ENCODE data around the gene SRP68.
"Not testable (repeated sequence)": the region's sequence is repeated elsewhere in the genome, so short reads cannot be mapped to it uniquely, and the experiment has no call there.

The SRP68 gene

DNA sequence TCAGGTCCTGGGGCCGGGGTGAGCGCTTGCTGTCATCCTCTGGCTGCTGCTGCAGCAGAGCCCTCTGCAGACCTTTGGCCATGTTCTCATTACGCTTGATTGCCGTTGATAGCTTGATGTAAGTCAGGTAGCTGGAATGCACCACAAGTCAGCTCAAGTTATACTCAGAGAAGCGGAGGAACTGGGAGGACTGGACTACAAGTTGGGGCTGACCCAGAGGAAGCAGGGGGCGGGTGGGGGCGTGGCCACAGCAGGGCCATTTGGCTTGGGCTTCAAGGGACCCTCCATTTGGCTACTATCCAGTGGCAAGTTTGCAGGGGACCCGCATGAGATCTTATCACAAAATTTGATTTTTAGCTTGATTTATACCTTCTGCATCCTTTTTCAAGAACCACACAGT lies 26.3 kb downstream of the SRP68 start:
- DNase-seq (ENCODE audit: low read depth), result no peak

DNA sequence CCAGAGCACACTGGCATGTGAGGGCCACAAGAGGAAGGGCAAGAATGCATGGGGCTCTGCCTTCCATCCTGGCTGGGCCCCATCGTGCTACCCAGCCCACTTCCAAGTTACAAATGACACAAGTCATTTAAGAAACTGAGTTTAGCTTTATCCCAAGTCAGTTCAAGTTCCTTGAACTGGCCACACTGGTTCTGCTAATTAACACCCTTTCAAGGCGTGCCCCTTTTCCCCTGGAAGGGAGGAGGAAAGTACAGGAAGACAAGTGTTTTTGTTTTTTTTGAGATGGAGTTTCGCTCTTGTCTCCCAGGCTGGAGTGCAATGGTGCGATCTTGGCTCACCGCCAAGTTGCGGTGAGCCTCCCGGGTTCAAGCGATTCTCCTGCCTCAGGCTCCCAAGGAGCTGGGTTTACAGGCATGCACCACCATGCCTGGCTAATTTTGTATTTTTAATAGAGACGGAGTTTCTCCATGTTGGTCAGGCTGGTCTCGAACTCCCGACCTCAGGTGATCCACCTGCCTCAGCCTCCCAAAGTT lies 27.8 kb downstream of the SRP68 start:
- not testable (repeated sequence) for DNase-seq (ENCODE audit: low read depth)

DNA sequence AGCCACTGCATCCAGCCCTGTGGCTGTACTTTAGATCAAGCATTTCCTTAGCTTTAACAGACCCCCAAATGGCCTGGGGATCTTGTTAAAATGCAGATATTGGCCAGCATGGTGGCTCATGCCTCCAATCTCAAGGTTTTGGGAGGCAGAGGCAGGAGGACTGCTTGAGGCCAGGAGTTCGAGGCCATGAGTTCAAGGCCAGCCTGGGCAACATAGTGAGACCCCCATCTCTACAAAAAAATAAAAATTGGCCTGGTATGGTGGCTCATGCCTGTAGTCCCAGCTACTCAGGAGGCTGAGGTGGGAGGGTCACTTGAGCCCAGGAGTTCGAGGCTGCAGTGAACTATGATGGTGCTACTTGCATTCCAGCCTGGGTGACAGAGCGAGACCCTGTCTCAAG lies 29.4 kb downstream of the SRP68 start:
- not testable (repeated sequence) for DNase-seq (ENCODE audit: low read depth)

DNA sequence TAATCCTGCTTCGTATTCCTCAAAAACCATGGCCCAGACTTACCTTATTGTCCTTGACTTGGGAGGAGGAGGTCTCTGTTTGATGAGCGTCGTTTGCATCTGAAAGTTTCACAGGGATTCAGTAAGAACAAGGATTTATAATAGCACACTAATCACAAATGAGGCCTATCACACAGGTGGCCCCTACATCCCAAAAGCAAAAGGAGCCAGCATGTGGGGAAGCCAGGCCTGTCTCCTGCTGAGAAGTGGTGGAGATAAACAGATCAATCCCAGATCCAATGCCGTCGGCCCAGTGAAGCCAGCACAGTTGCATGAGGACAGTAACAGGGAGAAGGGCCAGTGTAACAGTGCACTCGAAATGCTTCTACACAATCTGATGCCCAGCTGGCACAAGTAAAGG lies 31.9 kb downstream of the SRP68 start:
- DNase-seq (ENCODE audit: low read depth), result no peak

DNA sequence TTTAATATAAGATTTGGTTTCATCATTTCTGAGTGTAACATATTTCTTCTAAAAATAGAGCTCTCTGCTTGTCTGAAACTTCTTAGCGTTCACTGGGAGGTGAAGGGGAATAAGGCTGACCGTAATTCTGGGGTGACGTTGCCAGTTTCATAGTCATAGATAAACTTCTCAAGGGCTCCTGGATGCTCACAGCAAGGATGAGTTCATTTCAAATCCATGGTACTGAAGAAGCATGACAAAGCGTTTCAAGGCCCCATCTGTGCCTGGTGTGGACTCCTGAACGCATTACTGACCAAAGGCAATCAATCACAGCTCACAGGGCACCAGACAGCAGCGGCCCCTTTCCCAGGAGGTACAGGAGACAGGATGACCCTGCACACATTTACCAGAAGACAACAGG lies 33.2 kb downstream of the SRP68 start:
- peak; percentile 67 for DNase-seq (ENCODE audit: low read depth)

DNA sequence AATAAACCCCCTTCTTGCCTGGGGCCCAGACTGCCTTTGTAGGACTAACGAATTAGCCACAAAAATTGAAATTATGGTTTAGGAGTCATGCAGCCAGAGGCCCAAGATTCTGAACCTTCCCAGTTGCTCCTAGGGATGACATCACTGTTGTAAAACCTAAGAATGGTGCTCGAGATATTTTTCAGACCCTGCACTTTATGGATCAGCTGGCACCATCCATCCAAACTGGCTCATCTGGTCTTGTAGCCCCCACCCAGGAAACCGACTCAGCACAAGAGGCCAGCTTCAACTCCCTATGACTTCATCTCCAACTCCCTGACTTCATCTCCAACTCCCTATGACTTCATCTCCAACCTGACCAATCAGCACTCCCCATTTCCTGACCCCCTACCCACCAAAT lies 34.3 kb downstream of the SRP68 start:
- DNase-seq (ENCODE audit: low read depth), result no peak

DNA sequence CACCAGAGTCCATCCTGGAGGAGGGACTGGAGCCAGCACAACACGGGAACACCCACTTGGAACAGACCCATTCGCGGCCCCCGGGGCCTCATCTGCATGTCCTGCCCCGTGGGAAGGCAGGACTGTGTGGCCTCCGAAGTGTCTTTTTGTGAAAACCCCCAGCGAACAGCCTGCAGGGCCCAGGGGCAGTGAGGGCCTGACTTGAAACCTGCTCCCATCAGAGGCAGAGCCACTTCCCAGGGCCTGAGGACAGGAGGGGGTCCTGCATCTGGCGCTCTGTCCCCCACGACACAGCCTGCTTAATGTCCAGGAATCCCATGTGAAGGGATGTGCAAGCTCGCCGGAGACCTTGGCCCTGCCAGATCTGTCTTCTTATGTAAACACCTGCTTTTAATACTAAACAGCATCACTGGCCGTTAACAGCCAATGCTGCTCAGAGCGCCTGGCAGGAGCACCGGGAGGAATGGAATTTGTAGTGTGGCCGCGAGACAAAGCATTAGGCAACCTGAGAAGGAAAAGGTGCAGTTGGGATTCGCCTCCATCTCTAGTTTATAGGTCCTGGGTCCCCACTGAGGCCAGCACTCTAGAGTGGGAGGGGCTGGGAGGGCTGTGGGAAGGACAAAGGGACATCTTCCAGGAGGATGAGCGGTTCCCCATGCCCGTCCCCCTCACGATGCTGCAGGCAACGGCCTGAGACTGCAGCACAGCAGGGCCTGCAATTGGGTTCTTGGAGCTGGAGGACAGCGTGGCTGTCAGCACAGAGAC lies 35.6 kb downstream of the SRP68 start:
- peak; percentile 23 for DNase-seq (ENCODE audit: low read depth)

DNA sequence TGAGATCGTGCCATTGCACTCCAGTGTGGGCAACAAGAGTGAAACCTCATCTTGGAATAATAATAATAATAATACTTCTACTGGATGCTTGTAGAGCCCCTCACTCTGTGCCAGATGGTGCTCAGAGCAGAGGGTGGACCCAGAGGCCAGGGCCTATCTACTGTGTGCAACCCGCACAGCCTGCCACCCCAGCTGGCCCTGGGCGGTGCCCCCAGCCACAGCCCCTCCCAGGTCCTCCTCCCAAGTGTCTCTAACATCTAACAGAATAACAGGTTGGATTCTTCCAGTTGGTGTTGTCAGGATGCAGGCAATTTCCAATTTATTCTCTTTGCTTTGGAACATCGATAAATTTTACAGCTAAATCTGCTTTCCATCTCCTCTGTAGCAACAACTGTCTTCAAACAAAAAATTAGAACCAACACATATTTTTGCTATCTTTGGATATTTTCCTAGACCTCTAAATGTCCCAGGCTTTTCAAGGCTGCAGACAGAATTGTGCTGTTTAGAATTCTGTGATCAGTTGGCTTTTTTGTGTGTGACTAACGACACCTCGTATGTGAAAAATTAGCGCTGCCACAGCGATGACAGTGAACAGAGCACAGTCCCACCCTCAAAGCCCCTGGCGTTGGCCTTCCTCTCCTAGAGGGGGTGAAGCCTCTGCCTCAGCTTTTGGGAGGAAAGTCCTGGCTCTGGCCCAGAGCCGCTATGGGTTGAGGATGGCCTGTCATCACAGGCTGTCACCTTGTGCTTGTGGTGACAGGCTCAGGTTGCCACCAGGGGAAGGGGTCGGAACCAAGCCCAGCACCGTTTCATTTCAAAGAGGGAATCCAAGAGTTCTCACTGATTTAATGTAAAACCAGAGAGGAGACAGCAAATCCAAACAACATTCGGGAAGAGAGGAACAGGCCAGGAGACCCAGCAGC lies 37.6 kb downstream of the SRP68 start:
- no peak for DNase-seq (ENCODE audit: low read depth)

DNA sequence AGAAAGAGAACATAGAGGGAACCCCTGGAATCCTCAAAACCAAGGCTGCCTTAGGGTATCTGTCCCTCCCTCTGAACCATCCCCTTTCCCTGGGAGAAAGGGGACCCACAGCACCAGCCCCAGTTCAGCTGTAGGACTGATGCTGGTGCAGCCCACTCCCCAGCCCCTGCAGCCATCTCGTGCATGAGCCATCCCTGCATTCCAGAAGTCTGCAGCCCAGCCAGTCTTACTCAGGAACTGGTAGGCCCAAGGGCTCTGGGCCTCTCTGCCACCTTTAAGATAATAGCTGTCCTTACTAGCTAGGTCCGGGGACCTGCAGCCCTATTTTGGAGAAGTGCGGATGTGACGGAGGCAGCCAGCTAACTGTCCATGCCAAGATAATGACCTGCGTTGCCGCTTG lies 39.2 kb downstream of the SRP68 start:
- no peak for DNase-seq (ENCODE audit: low read depth)

DNA sequence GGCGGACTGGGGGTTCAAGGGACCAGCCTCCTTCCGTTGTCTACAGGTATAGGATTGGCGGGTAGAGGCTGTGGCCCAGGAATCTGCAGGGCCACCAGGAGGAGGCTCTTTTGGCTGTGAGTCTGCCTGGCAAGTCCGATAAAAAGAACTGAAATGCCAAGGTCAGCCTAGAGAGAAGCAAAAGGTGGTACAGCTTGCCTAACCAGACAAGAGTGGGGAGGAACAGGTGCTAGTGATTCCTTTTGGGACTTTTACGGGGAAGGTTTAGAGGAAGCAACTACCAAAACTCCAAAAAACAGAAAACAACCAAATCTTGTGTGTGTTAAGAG lies 39.6 kb downstream of the SRP68 start:
- no peak for DNase-seq (ENCODE audit: low read depth)

DNA sequence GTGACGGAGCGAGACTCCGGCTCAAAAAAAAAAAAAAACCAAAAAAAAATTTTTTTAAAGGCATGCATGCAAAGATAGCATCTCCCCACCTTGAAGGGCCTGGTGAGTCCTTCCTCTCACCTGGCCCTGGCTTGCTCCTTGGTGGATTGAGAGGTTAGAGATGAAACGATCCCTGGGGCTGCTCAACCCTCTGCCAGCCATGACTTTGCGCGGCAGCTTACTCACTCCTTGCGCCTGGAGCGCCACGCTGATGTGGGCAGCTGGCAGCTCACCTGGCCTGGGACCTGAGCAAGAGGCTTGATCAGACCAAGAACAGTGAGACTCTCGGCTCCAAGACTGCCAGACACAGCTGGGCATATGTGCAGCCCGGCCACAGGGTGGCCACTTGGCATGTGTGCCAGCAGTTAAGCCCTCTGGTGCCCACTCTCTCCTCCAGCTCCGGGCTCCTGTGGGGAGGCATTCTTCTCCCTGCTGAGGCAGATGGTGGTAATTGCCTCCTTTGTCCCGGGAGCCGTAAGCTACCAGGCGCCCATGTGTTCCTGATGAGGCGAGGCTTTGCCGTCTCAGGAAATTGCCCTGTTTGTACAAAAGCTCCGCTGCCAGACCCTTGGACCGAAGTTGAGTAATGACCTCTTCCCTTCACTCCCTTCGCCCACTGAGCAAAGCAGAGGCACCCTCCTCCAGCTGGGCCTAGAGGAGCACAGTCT lies 40.1 kb downstream of the SRP68 start:
- DNase-seq (ENCODE audit: low read depth), result no peak

DNA sequence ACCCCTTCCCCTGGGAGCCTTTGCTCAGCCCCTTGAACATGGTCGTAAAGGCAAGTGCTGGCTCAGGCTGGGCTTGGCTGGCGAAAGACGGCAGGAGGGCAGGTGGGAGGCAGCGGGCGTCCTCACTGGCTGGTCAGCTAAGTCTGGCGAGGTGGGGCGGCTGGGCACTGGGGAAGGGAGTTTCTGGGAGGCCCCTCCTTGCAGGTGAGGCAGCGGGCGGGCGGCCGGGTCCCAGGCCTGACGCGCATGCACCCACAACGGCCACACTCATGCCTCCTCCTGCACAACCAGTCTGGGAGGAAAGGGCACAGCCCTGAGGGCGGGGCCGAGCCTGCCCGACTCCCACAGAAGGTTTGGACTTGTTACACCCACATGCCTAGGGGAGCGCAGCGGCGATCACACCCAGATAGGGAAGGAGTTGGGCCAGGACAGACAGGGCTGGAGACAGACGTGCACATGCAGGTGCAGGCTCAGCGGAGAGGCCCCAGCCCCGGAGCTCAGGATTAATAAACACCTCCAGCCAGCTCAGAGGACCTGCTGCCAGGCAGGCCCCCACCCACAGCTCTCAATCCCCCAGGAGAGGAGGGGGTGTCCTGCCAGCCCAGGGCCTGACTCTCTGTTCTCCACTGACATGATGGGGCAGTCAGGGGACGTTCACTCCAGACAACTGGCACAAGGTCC lies 45.0 kb downstream of the SRP68 start, which contains the start of gene EVPL:
TSS of gene EVPL (minus strand) at position 148 of the 681 bp plus-strand sequence. CDS start at position 40, 108 bp downstream.
- no peak for DNase-seq (ENCODE audit: low read depth)

DNA sequence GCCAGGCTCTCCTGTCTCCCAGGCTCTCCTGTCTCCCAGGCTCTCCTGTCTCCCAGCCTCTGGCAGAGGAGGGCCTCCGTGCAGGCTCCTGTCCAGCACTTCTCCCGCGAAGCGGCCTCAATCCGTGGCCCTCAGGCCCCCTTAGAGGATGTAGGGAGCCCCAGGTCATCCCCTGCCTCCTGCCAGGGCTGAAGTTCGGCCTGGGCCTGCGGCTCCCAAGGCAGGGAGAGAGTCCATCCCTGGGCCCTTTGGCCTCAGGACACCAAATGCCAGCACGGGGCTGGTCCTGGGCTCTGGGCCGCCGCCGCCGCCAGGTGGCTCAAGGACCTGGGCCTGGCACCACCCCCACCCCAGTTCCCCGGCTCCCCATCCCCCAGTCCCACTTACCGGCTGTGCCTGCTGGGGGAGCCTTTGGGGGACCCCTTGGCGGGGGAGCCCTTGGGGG lies 45.6 kb downstream of the SRP68 start:
- no peak for DNase-seq (ENCODE audit: low read depth)

DNA sequence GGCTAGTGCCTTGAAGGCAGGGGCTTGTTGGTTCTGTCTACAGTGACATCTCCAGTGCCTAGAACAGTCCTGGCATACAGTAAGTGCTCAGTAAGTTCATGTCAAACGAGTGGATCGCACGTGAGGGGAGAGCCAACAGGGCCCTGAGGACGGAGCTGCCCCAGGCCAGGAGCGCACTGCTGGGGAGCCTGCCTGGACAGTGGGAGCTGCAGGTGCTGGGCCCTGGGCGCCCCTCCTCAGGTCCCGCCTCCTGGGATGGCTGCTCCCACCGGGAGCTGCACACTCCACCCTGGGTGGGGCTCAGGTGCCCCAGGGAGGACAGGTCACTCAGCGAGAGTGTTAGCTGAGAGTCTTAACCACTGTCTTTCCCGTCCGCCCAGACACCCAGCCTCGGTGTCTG lies 47.0 kb downstream of the SRP68 start:
- DNase-seq (ENCODE audit: low read depth), result no peak

DNA sequence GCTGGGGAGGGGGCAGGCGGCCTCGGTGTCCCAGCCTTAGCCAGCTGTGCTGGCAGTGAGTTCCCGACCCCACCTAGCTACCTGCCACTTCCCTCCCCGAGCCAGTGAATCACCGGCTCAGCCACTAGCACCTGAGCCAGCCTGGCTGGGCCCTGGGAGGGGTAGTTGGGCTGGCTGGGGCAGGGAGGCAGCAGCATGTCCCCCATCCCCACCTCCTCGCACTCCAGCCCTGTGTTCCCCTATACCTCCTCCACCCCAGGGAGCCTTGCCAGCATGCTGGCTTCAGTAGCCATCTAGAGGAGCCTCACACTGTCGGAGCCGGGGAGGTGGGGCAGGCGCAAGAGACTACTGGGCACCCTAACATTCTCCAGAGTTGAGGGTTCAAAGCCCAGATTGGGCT lies 48.0 kb downstream of the SRP68 start:
- no peak for DNase-seq (ENCODE audit: low read depth)

DNA sequence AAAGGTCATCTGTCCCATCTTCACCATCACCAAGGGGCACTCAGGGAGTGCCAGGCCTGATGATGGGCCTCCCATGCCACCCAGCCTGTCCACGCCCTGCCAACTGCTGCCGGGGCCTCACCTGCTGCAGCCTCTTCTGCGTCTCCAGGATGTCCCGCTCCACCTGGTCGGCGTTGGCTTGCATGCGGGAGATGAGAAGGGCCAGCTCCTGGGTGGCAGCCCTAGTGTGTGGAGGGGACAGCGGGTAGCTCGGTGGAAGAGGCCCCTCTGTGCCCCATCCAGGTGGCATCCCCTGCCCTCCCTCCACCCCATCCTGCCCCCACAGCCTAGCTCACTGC lies 48.4 kb downstream of the SRP68 start:
- no peak for DNase-seq (ENCODE audit: low read depth)

DNA sequence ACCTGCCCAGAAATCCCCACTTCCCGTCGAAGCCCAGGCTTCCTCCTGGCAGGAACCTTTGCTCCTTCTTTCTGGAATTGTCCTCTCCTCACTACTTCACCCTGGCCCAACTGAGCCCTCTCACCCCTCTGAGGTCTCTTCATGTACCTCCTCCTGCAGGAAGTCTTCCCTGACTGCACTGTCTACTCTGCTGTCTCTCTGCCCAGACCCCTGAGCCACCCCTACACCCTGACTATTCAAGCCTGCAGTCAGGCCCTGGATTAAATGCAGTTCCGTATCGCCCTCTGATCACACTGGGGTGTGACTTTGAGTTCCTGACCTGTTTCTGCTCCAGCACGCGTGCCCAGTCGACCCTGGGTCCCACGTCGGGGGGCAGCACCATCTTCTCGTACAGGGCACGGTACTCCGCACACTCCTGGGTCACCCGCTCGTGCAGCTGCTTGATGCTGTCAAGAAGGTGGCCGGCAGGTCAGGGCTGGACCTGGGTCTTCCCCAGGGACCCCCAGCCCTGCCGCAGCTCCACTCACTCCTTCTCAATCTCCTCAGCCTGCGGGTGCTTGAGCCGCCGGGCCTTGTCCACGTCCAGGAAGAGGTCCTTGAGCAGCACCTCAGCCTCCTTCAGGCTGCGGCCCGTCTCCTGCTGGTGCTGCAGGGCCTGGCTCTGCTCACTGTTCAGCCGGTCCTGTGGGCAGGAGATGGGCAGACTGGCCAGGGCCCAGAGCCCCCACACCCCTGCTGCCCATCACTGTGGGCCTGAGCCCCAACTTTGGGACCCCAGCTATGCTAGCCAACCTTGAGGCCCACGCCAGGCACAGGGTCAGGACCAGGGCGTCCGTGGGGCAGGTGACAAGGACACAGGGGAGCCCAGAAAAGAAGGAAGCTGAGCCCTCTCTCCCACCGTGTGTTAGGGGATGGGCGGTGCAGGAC lies 49.1 kb downstream of the SRP68 start:
- DNase-seq (ENCODE audit: low read depth), result no peak

DNA sequence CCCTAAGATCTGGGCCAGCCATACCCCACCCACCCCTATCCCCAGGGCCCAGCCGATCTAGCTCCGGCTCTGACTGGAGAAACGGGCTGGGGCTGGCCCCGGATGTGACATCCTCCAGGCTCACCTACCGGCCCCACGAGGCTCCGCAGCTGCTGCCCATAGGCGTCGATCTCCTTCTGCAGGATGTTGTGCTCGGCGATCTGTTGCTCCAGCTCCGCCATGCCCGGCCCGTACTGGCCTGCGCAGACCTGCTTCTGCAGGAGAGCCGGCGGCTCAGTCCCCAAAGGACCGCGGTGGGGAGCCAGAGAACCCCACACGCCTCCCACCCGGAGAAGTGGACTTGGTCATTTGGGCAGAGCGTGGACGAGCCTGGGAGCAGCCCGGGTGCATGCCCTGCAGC lies 50.0 kb downstream of the SRP68 start:
- DNase-seq (ENCODE audit: low read depth), result no peak

DNA sequence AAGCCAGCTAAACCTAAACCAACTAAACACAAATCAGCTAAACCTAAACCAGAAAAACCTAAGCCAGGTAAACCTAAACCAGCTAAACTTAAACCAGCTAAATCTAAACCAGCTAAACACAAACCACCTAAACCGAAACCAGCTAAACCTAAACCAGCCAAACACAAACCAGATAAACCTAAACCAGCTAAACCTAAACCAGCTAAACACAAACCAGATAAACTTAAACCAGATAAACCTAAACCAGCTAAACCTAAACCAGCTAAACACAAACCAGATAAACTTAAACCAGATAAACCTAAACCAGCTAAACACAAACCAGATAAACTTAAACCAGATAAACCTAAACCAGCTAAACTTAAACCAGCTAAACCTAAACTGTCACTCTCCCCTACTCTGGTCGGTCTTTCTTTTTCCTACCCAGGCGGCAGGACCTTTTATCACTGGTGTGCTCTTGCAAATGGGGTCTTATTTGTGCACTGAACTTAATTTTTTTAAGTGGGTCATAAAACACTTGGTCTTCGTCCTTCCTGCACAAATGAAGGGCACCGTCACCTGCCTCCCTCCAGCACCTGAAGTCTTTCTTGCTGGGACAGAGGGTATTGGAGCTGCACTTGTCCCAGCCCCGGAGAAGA lies 52.4 kb downstream of the SRP68 start:
- no peak for DNase-seq (ENCODE audit: low read depth)

DNA sequence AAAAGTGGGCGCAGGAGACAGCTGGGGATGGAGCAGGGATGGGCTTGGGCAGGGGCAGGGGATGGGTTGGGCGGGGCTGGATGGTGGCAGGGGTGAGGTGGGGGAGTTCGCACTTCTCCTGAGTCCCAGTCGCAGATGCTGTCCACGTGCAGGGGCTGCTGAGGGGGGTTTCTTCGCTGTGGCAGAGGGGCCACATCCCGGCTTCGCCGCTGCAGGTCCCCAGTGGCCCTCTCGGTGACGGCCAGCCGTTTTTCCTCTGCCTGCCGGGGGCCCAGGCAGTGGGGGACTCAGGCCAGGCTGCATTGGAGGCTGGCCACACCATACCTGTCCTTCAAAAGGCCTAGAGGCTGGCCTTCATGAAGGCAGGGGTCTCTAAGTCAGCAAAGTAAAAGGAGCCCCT lies 53.5 kb downstream of the SRP68 start:
- DNase-seq (ENCODE audit: low read depth), result no peak
